H1 (cell line): ENCODE measurements around the gene SCARB2. TPM values are rescaled to one million over a fixed set of nuclear protein-coding genes. Genes with fewer than 3 reads are reported as not detected.

Source experiments
- CTCF ChIA-PET: fragments of 300-600 bp; sonication (Branson Sonifier 250); formaldehyde crosslinking; loops from one replicate; lab custom pipeline; 2021; ENCODE audit not compliant: partially characterized antibody; lab: Charles Lee
- POLR2A ChIA-PET: fragments of 300-600 bp; sonication (Branson Sonifier 250); formaldehyde crosslinking; loops from one replicate; lab custom pipeline; 2021; ENCODE audit warnings: inconsistent platforms; ENCODE audit not compliant: partially characterized antibody; lab: Charles Lee
- DNase-seq, 2 experiments: peaks; one replicate each; pipeline versions ENCODE4 v3.0.0 to v3.0.0-alpha.2; 2010 to 2022; ENCODE audit warnings: low spot score in 2 of 2, low read depth in 1 of 2, mixed read lengths in 1 of 2
- FAIRE-seq: peaks from 2 replicates; lab custom pipeline; 2011; peaks lifted over from hg19 to GRCh38; lab: Jason Lieb, UNC
- H2AFZ ChIP-seq: 2 replicates; pipeline ENCODE4 v1.8.1; 2012; ENCODE audit warnings: low read length, inconsistent platforms
- H2AK5ac ChIP-seq: 2 replicates; pipeline ENCODE4 v1.6.1; 2013; ENCODE audit warnings: low read depth, low read length
- H2BK120ac ChIP-seq: replicated peaks from 2 replicates; pipeline ENCODE3; 2013; ENCODE audit warnings: low read depth, low read length, inconsistent platforms
- H2BK12ac ChIP-seq: 2 replicates; pipeline ENCODE4 v1.6.1; 2013; ENCODE audit warnings: low read depth, low read length
- H2BK15ac ChIP-seq: 2 replicates; pipeline ENCODE4 v1.6.1; 2013; ENCODE audit warnings: low read length
- H2BK20ac ChIP-seq: 2 replicates; pipeline ENCODE4 v1.6.1; 2013; ENCODE audit warnings: low read length
- H2BK5ac ChIP-seq: 2 replicates; pipeline ENCODE4 v1.6.1; 2013; ENCODE audit warnings: low read depth, low read length
- H3K14ac ChIP-seq: 2 replicates; pipeline ENCODE4 v1.6.1; 2013; ENCODE audit warnings: inconsistent platforms; ENCODE audit not compliant: insufficient read length
- H3K18ac ChIP-seq: 2 replicates; pipeline ENCODE4 v1.6.1; 2013; ENCODE audit warnings: low read length; ENCODE audit errors: extremely low read depth
- H3K23ac ChIP-seq: 2 replicates; pipeline ENCODE4 v1.6.1; 2013; ENCODE audit warnings: inconsistent platforms; ENCODE audit not compliant: insufficient read length
- H3K23me2 ChIP-seq: 2 replicates; pipeline ENCODE4 v1.6.1; 2013; ENCODE audit warnings: low read depth, low read length
- H3K27ac ChIP-seq: 2 replicates; pipeline ENCODE4 v1.6.1; 2011; ENCODE audit warnings: low read depth, low read length, inconsistent platforms
- H3K27me3 ChIP-seq, 4 experiments: replicated peaks in 1 of 4; 1 replicate in 1 of 4; 2 replicates in 3 of 4; pipeline versions ENCODE4 v1.6.1 to v1.8.1; 2011 to 2013; ENCODE audit warnings: low read length in 3 of 4, mild to moderate bottlenecking in 3 of 4, inconsistent platforms in 2 of 4, mixed read lengths in 2 of 4, moderate library complexity in 1 of 4; ENCODE audit not compliant: control insufficient read depth in 3 of 4, insufficient read depth in 3 of 4; ENCODE audit errors: extremely low read depth in 1 of 4
- H3K36me3 ChIP-seq, 4 experiments: 2 replicates each; pipeline versions ENCODE4 v1.6.1 to v1.8.1; 2011 to 2013; ENCODE audit warnings: mild to moderate bottlenecking in 4 of 4, low read length in 3 of 4, moderate library complexity in 2 of 4, control low read depth in 1 of 4, inconsistent platforms in 1 of 4; ENCODE audit not compliant: insufficient read depth in 4 of 4, control insufficient read depth in 2 of 4
- H3K4ac ChIP-seq: replicated peaks from 2 replicates; pipeline ENCODE3; 2013; ENCODE audit warnings: low read length, low read depth, mixed read lengths, inconsistent platforms; ENCODE audit not compliant: insufficient read length
- H3K4me1 ChIP-seq, 4 experiments: replicated peaks in 1 of 4; 1 replicate in 1 of 4; 2 replicates in 3 of 4; pipeline versions ENCODE4 v1.6.1 to v1.8.1; 2011 to 2013; ENCODE audit warnings: low read length in 3 of 4, inconsistent platforms in 2 of 4, mixed read lengths in 1 of 4; ENCODE audit not compliant: insufficient read depth in 4 of 4, control insufficient read depth in 3 of 4
- H3K4me2 ChIP-seq, 2 experiments: 2 replicates each; pipeline versions ENCODE4 v1.6.1 to v1.8.1; 2011 to 2013; ENCODE audit warnings: low read depth in 2 of 2, low read length in 2 of 2, control low read depth in 1 of 2, inconsistent platforms in 1 of 2, mild to moderate bottlenecking in 1 of 2; ENCODE audit not compliant: insufficient read depth in 1 of 2
- H3K4me3 ChIP-seq, 4 experiments: fragments of 200-600, 300-600 bp in 1 of 4; sonication (generic), shearing (Covaris generic), sonication (Bioruptor Twin) in 1 of 4; 2 replicates each; pipeline versions ENCODE4 v1.5.1 to v1.8.1; 2011 to 2016; ENCODE audit warnings: low read length in 4 of 4, low read depth in 3 of 4, control low read depth in 2 of 4, inconsistent platforms in 2 of 4, mild to moderate bottlenecking in 2 of 4, mixed read lengths in 1 of 4, moderate library complexity in 1 of 4; ENCODE audit not compliant: insufficient read depth in 2 of 4; ENCODE audit errors: extremely low read depth in 1 of 4
- H3K56ac ChIP-seq: replicated peaks from 2 replicates; pipeline ENCODE3; 2013; ENCODE audit warnings: low read depth, mild to moderate bottlenecking, mixed read lengths, low read length, inconsistent platforms; ENCODE audit not compliant: insufficient read length
- H3K79me1 ChIP-seq: 2 replicates; pipeline ENCODE4 v1.6.1; 2013; ENCODE audit warnings: low read depth, low read length, control low read depth
- H3K79me2 ChIP-seq, 2 experiments: 2 replicates each; pipeline versions ENCODE4 v1.6.1 to v1.8.1; 2012 to 2013; ENCODE audit warnings: low read length in 2 of 2, mild to moderate bottlenecking in 2 of 2, inconsistent platforms in 1 of 2; ENCODE audit not compliant: insufficient read depth in 2 of 2, control insufficient read depth in 1 of 2
- H3K9ac ChIP-seq, 4 experiments: replicated peaks in 1 of 4; 1 replicate in 1 of 4; 2 replicates in 3 of 4; pipeline versions ENCODE4 v1.6.1 to v1.8.1; 2011 to 2013; ENCODE audit warnings: low read depth in 3 of 4, low read length in 3 of 4, control low read depth in 2 of 4, mild to moderate bottlenecking in 2 of 4, moderate library complexity in 2 of 4, inconsistent platforms in 1 of 4; ENCODE audit errors: extremely low read depth in 1 of 4
- H3K9me3 ChIP-seq, 2 experiments: 2 replicates each; pipeline versions ENCODE4 v1.6.1 to v1.8.1; 2012 to 2013; ENCODE audit warnings: mild to moderate bottlenecking in 2 of 2, moderate library complexity in 2 of 2, control low read depth in 1 of 2, inconsistent platforms in 1 of 2, low read depth in 1 of 2, low read length in 1 of 2, mixed read lengths in 1 of 2; ENCODE audit not compliant: insufficient read depth in 2 of 2
- H4K20me1 ChIP-seq, 2 experiments: replicated peaks in 1 of 2; 2 replicates each; pipeline versions ENCODE3 to v1.8.1; 2011 to 2013; ENCODE audit warnings: inconsistent platforms in 2 of 2, low read length in 2 of 2, mild to moderate bottlenecking in 1 of 2; ENCODE audit not compliant: insufficient read depth in 2 of 2, control insufficient read depth in 1 of 2
- H4K5ac ChIP-seq: 2 replicates; pipeline ENCODE4 v1.6.1; 2013; ENCODE audit warnings: low read length, low read depth, mixed read lengths, inconsistent platforms; ENCODE audit not compliant: insufficient read length
- H4K8ac ChIP-seq: 2 replicates; pipeline ENCODE4 v1.8.0; 2013; ENCODE audit warnings: mild to moderate bottlenecking, moderate library complexity, low read length, inconsistent platforms; ENCODE audit not compliant: insufficient read depth; ENCODE audit errors: extremely low read depth
- H4K91ac ChIP-seq: replicated peaks from 2 replicates; pipeline ENCODE3; 2013; ENCODE audit warnings: low read length, mixed read lengths, inconsistent platforms; ENCODE audit not compliant: insufficient read length
- ASH2L ChIP-seq: fragments of 200-600, 300-600 bp; sonication (generic); IDR thresholded peaks from one replicate; pipeline ENCODE4 v1.7.1; 2017; ENCODE audit warnings: low read length
- CBX8 ChIP-seq: fragments of 300-800, 300-1000 bp; sonication (generic); IDR thresholded peaks from 2 replicates; pipeline ENCODE4 v1.7.1; 2016; ENCODE audit warnings: low read depth, low read length, borderline replicate concordance
- POLR2AphosphoS5 ChIP-seq: IDR thresholded peaks from 2 replicates; pipeline ENCODE4 v1.6.1; 2011; ENCODE audit warnings: low read depth, low read length
- WGBS, 2 experiments: shearing (Covaris generic) in 1 of 2; methylation state at CpG; one replicate each; pipeline versions ENCODE4 v1.1.6 to v1.1.7; 2013 to 2015; ENCODE audit warnings: low lambda C conversion rate in 2 of 2, mixed read lengths in 2 of 2, inconsistent platforms in 1 of 2, low coverage in 1 of 2, missing lambda C conversion rate in 1 of 2; ENCODE audit not compliant: insufficient replicate concordance in 2 of 2, insufficient coverage in 1 of 2, insufficient read length in 1 of 2; ENCODE audit errors: extremely low coverage in 1 of 2, missing lambda C conversion rate in 1 of 2; 5-methylcytosine and 5-hydroxymethylcytosine counted together
- polyA plus RNA-seq, 7 experiments: library from polyadenylated mRNA; depleted of rRNA in 3 of 7; stranded (reverse) in 5 of 7; unstranded in 2 of 7; fragments of >200 nt in 5 of 7; fragments of 200-250 nt in 2 of 7; gene quantifications; 1 replicate in 5 of 7; 2 replicates in 1 of 7; 4 replicates in 1 of 7; pipeline versions ENCODE4 v1.2.1 to v1.2.3, GENCODE V29; 2011 to 2013; ENCODE audit warnings: missing spikeins in 2 of 7, mixed read lengths in 2 of 7
- total RNA-seq: library from RNA; stranded (reverse); fragmentation: NEBNext Ultra II Directional; extraction: Animal tissue kit (Norgen Biotek cat#: 25700); gene quantifications from 2 replicates; pipeline ENCODE4 v1.2.1, GENCODE V29; 2021
- TF ChIP-seq, protein P1 (sequence below): IDR thresholded peaks from 2 replicates; pipeline ENCODE4 v1.6.1; 2012; ENCODE audit warnings: inconsistent platforms

The SCARB2 gene
- total and polyA plus RNA-seq, 2 of the 8 experiments (the other 6 are each of a cell fraction or from before 2014, with no cell fraction given), result 18.5 to 35.7 TPM

GRCh38 chr4:76214177-76214675, 602 bp upstream of the SCARB2 start:
- peak overlapping the region; percentile 95 for H3K18ac ChIP-seq
- H3K4me2 ChIP-seq, result peak overlapping the region; percentile 80 to 96
- H3K27ac ChIP-seq, result peak overlapping the region; percentile 54
- H4K91ac ChIP-seq, result no peak overlapping the region
- peak overlapping the region; percentile 23 for H3K56ac ChIP-seq
- H3K79me2 ChIP-seq, result peaks cover 0 to 15% of the 10 kb centered on the region in 2 experiments; a peak in 2 of 4 replicates
- no peak for DNase-seq
- peaks cover 0 to 2% (median 0%) of the 10 kb centered on the region in 4 experiments; a peak in 1 of 7 replicates for H3K27me3 ChIP-seq
- FAIRE-seq, result no peak
- no peak overlapping the region for H2BK12ac ChIP-seq
- H3K36me3 ChIP-seq, result no peaks in the 10 kb centered on the region
- no peak overlapping the region for H3K14ac ChIP-seq
- H4K20me1 ChIP-seq, result peaks cover 0 to 4% of the 10 kb centered on the region in 2 experiments
- H4K5ac ChIP-seq, result peak overlapping the region; percentile 71
- ChIA-PET POLR2A (interaction anchor here (0.8 to 1.9 kb wide), 8 partner anchors 21 to 164 kb away, joined by 3 to 5 read pairs (median 3); partner anchors contain the start of gene FAM47E), CTCF (interaction anchor here (0.7 to 3.3 kb wide), 6 partner anchors 15 to 206 kb away, joined by 3 to 15 read pairs (median 6); partner anchors contain the start of gene STBD1)
- no peak for TF ChIP-seq CBX8
- TF ChIP-seq ASH2L, result peak; percentile 44
- TF ChIP-seq POLR2AphosphoS5, result no peak
- TF ChIP-seq, protein P1, sequence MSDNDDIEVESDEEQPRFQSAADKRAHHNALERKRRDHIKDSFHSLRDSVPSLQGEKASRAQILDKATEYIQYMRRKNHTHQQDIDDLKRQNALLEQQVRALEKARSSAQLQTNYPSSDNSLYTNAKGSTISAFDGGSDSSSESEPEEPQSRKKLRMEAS, result 0 out of 2 replicates have a peak, but pooled peaks have one; percentile 1
- WGBS, 2 experiments, result 16% methylated on average over 10 of the region's 10 CpGs; no CpG with 5 or more reads in 1 of the 2 experiments
- H2AK5ac ChIP-seq, result no peak overlapping the region
- peak overlapping the region in 3 of 4 experiments; percentile 26 to 84 (median 77); a peak in 5 of 7 replicates for H3K9ac ChIP-seq
- peaks cover 4 to 22% (median 9%) of the 10 kb centered on the region in 4 experiments for H3K4me1 ChIP-seq
- H2BK120ac ChIP-seq, result no peak overlapping the region
- H3K4ac ChIP-seq, result no peak overlapping the region
- peak overlapping the region; percentile 52 to 86 (median 68) for H3K4me3 ChIP-seq
- H2BK15ac ChIP-seq, result 0 out of 2 replicates have a peak overlapping the region, but pooled peaks have one; percentile 5
- no peak overlapping the region for H3K23ac ChIP-seq
- no peak overlapping the region for H2BK20ac ChIP-seq
- peak overlapping the region; percentile 82; the same call in 1 of the 2 replicates for H4K8ac ChIP-seq
- no peaks in the 10 kb centered on the region; the same call in 1 of the 2 replicates for H3K79me1 ChIP-seq
- peak overlapping the region; percentile 94 for H2AFZ ChIP-seq
- H2BK5ac ChIP-seq, result no peak overlapping the region; the same call in 1 of the 2 replicates
- H3K9me3 ChIP-seq, result no peaks in the 10 kb centered on the region
- H3K23me2 ChIP-seq, result peaks cover 11% of the 10 kb centered on the region
